Adrenal gland (tissue), 5 donors: ENCODE results near the gene KIF26B.

ENCODE experiments used
- CTCF ChIP-seq, 6 experiments: fragments of 450-650 bp in 4 of 6; fragments of 200-600 bp in 2 of 6; sonication (generic) in 1 of 6; IDR thresholded peaks; 1 replicate in 5 of 6; 2 replicates in 1 of 6; pipeline versions ENCODE4 v1.5.1 to v1.8.0; 2016 to 2021; ENCODE audit warnings: antibody characterized with exemption in 6 of 6, mild to moderate bottlenecking in 2 of 6, moderate library complexity in 1 of 6
- POLR2A ChIP-seq, 2 donors: fragments of 450-650 bp; IDR thresholded peaks; one replicate each; pipeline ENCODE4 v1.6.1; 2017; ENCODE audit warnings: antibody characterized with exemption in 2 of 2, mild to moderate bottlenecking in 2 of 2, moderate library complexity in 1 of 2
- donor health status: DM: no; HTN: no; CAD: no.

GRCh38 chr1:245578308-245578707, 423.5 kb downstream of the KIF26B start:
- TF ChIP-seq POLR2A (IDR thresholded peaks at IDR 0.05) = no peak
- TF ChIP-seq CTCF (IDR thresholded peaks at IDR 0.05) = no peak
